Measurements from ENCODE around the gene RANBP17. TPM values are rescaled to one million over a fixed set of nuclear protein-coding genes. Genes with fewer than 3 reads are reported as not detected.

Gene RANBP17
- polyA plus RNA-seq, 1 donor from 2014 or later, result 25.5 TPM

DNA sequence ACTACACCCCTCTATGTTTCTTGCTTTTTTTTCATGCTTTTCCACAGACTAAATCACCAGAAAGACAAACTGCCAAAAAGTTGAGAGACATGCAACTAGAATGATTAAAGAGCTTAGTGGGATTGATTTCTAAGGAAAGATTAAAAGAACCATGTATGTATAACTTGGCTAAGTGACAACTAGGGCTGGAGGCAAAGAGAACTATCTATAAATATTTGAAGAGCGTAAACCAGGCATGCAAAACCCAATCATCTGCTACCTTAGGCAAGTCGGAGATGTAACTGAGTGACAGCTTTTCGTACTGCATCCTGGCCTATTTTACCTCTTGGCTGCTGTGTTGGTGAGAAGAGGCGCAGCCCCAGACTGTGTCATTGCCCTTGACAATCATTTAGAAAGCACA is 326.2 kb downstream of the RANBP17 start:
- no peak overlapping the region for H3K9ac ChIP-seq (ENCODE audit: low read length)
- no peaks in the 10 kb centered on the region for H3K9me2 ChIP-seq (ENCODE audit: insufficient read depth, low read length)
- H2AFZ ChIP-seq (ENCODE audit: low read depth, low read length), result no peak overlapping the region
- H3K27me3 ChIP-seq (ENCODE audit: insufficient read depth, low read depth, low read length), result no peaks in the 10 kb centered on the region
- H3K9me3 ChIP-seq (ENCODE audit: low read length), result no peaks in the 10 kb centered on the region
- no peaks in the 10 kb centered on the region for H3K36me3 ChIP-seq (ENCODE audit: insufficient read depth, low read length)
- no peaks in the 10 kb centered on the region for H4K20me1 ChIP-seq (ENCODE audit: insufficient read depth)
- H3K27ac ChIP-seq (ENCODE audit: low read length), result no peak overlapping the region
- no peaks in the 10 kb centered on the region for H3F3A ChIP-seq (ENCODE audit: insufficient read depth, low read length, poor library complexity, severe bottlenecking)
- TF ChIP-seq RAD21 (conservative IDR thresholded peaks at IDR 0.05) (no peak), EZH2 (IDR thresholded peaks at IDR 0.05; ENCODE audit: borderline replicate concordance, insufficient read depth, low read length, poor library complexity, severe bottlenecking) (no peak), SMC3 (conservative IDR thresholded peaks at IDR 0.05; ENCODE audit: poor library complexity) (no peak), POLR2AphosphoS5 (IDR thresholded peaks at IDR 0.05) (no peak), TAF1 (IDR thresholded peaks at IDR 0.05; ENCODE audit: low read depth) (no peak), REST (IDR thresholded peaks at IDR 0.05; ENCODE audit: borderline replicate concordance) (no peak), EP300 (conservative IDR thresholded peaks at IDR 0.05; ENCODE audit: poor library complexity, severe bottlenecking) (no peak), CTCF (IDR thresholded peaks at IDR 0.05; ENCODE audit: poor library complexity, severe bottlenecking) (no peak), MXI1 (conservative IDR thresholded peaks at IDR 0.05; ENCODE audit: poor library complexity, severe bottlenecking) (no peak)
- no peaks in the 10 kb centered on the region for H3K79me2 ChIP-seq (replicated peaks; ENCODE audit: insufficient read depth, low read length)
- no peak overlapping the region for H3K4me2 ChIP-seq (ENCODE audit: low read length)
- H3K4me3 ChIP-seq (ENCODE audit: low read length), result no peak overlapping the region

DNA sequence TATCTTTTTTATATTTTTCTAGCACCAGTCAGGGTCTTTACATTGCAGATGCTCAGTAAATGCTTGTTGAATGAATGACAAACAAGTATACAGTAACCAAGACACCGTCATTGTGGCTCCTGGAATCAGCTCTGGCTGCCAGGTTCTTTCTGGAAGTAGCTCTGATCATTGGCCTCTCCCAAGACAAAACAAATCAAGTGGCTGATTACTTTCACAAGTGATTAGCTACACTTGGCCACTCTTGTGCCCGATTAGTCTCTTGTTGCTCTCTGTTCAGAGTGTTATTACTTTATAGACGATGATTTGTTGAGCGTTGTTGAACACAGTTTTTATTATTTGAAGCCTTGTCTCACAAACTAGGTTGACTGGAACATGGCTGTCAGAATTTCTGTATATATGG is 327.6 kb downstream of the RANBP17 start:
- H3K27me3 ChIP-seq (ENCODE audit: insufficient read depth, low read depth, low read length), result no peaks in the 10 kb centered on the region
- no peak overlapping the region for H3K27ac ChIP-seq (ENCODE audit: low read length)
- no peaks in the 10 kb centered on the region for H3F3A ChIP-seq (ENCODE audit: insufficient read depth, low read length, poor library complexity, severe bottlenecking)
- H2AFZ ChIP-seq (ENCODE audit: low read depth, low read length), result no peak overlapping the region
- H3K79me2 ChIP-seq (replicated peaks; ENCODE audit: insufficient read depth, low read length), result no peaks in the 10 kb centered on the region
- no peak overlapping the region for H3K9ac ChIP-seq (ENCODE audit: low read length)
- no peak overlapping the region for H3K4me3 ChIP-seq (ENCODE audit: low read length)
- H3K9me2 ChIP-seq (ENCODE audit: insufficient read depth, low read length), result no peaks in the 10 kb centered on the region
- H3K4me2 ChIP-seq (ENCODE audit: low read length), result no peak overlapping the region
- no peaks in the 10 kb centered on the region for H4K20me1 ChIP-seq (ENCODE audit: insufficient read depth)
- H3K36me3 ChIP-seq (ENCODE audit: insufficient read depth, low read length), result no peaks in the 10 kb centered on the region
- H3K9me3 ChIP-seq (ENCODE audit: low read length), result no peaks in the 10 kb centered on the region
- peak; percentile 34 for TF ChIP-seq EP300 (conservative IDR thresholded peaks at IDR 0.05; ENCODE audit: poor library complexity, severe bottlenecking)
- TF ChIP-seq CTCF (IDR thresholded peaks at IDR 0.05; ENCODE audit: poor library complexity, severe bottlenecking), result no peak
- no peak for TF ChIP-seq TAF1 (IDR thresholded peaks at IDR 0.05; ENCODE audit: low read depth)
- peak; percentile 7 for TF ChIP-seq POLR2AphosphoS5 (IDR thresholded peaks at IDR 0.05)
